GM18526 (cell line): Measurements from ENCODE around the gene ORC3.

Source experiments
- POLR2A ChIP-seq: IDR thresholded peaks from 3 replicates; pipeline ENCODE4 v1.6.1; 2011; ENCODE audit not compliant: insufficient read length; ENCODE audit errors: extremely low read depth

Gene ORC3

DNA sequence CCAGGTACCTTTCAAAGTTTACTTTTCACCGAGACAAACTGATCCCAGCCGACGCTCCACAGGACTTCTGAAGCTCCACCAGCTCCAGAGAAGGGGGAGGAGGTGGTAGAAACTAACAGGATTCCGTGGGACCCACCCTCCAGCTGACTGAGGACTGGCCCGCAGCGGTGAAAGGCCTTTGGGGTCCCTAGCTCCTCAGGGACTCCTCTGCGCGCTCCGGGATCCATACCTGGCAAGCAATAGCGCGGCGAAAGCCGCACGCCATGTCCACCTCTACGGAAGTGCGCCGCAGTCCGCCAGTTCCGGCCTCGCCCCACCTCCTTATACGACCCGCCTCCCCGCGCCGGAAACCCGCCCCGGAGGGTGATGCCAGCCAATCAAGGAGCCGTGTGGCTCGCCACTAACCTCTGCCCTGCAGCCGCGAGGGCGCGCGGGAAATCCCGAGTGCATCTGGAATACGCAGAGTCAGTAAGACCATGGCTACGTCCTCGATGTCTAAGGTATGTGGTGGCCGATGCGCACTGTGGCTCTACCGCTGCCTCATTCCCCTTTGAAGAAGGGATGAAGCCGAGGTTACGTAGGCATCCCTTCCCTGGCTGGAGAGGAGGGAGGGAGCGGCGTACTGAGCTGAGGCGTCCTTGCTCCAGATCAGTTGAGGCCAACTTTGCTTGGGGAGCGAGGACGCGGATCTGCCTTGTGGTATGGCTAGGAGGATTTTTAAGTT is at the start of gene ORC3, which contains the start of gene RARS2:
ORC3 (plus strand) TSS at position 443 of the 724 bp plus-strand sequence; CDS start at position 477, 34 bp downstream.
RARS2 (minus strand) TSS at position 295 of the 724 bp plus-strand sequence; CDS start at position 265, 30 bp downstream.
- TF ChIP-seq POLR2A, result peak; percentile 89

DNA sequence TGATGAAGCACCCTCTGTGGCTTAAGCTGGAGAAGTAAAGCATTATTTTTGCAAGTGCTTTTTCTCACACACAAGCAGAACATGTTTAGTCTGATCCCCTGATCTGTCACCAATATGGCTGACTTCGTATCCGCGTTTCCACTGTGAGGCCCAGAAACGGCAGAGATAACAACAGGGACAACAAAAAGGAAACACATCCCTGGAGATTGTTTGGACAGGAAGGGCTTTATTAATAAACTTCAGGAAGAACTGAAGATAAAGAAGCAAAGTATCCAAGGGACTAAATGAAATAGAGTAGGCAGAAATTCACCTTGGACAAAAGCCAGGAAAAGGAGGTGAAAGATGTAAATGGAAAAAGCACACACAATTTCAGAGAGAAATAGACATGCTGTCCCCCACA is 49.4 kb upstream of the ORC3 start:
- TF ChIP-seq POLR2A, result no peak

DNA sequence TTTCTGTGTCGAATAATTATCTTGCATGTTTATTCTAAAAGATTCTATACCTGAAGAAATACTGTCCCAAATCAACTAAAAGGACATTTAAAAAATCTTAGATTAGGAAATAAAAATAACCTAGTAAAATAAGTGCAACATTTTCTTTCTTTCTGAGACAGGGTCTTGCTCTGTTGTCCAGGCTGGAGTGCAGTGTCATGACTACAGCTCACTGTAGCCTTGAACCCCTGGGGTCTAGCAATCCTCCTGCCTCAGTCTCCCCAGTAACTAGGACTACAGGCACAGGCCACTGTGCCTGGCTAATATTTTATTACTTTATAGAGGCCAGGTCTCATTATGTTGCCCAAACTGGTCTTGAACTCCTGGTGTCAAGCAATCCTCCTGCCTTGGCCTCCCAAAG is 48.9 kb upstream of the ORC3 start:
- no peak for TF ChIP-seq POLR2A

DNA sequence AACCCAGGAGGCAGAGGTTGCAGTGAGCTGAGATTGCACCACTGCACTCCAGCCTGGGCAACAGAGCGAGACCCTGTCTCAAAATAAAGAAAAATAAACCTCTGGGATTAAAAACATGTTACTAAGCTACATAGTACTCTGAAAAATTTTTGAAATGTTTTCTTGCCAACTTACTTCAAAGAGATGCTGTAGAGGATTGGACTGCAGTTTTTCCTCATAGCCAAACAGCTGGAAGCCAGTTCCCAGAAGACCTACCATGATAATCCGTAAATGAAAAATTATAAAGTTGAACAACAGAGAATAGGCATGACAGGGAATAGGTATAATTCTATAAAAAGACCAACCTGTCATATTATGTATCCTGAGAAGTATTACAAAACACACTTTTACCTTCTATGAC is 48.2 kb upstream of the ORC3 start:
- no peak for TF ChIP-seq POLR2A

DNA sequence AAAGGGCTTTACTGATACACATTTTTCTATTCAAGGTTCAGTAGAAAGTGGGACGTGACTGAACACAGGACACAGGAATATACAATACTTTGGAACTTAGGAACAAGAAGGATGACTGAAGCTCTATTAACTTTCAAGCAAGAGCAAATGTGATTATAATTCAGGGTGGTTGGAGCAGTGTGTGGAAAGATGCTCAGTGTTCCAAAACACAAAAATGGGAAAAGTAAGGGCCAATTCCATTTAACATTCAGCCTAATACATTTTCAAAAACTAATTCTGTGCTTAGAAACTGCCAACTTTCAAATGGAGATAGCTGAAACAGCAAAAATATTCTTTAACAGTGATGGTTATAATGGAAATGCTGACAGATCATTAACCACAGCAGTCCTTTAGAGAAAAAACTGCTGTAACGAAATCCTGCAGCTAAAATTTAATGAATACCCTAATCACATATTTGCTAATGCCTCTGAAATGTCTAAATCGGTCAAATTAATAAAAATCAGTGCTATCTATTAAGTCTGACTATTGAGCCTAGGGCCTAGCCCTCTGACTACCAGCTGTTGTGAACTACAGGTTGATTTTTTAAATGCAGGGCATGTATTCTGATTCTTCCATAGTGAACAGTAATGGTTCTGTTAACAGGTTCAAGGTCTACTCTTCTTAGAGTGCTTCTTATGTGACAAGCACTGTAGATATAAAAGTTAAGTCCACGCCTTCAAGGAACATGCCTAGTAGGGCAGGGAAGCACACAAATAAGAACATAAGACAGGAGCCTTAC is 46.0 kb upstream of the ORC3 start:
- no peak for TF ChIP-seq POLR2A

DNA sequence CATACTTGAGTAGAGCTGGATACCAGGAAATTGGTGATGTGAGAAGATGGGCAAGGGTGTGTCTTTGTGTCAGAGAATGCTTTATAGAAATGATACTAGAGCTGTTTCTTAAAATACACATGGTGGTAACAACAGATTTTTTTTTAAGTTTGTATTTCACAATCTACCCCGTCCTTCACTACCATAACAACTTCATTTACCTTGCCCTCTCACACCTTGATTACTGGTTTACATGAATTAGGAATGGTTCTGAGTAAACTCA is 45.5 kb upstream of the ORC3 start:
- TF ChIP-seq POLR2A, result no peak

DNA sequence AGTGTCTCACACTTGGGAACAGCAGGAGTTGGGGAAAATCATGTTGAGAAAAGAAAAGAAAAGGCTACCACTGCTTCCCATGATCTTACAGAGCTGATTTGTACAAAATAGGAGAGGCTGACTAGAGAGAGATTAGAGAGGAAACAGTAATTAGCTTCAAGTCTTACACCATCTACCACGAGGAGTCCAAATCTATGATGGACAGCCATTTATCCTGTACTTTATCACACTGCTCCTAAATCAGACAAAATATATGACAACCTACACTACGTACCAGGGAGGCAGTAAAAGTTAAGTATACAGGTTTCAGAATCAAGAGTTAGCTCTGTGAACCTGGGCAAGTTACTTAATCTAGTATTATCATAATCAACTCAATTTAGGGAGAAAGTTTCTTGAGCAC is 38.1 kb upstream of the ORC3 start:
- no peak for TF ChIP-seq POLR2A

DNA sequence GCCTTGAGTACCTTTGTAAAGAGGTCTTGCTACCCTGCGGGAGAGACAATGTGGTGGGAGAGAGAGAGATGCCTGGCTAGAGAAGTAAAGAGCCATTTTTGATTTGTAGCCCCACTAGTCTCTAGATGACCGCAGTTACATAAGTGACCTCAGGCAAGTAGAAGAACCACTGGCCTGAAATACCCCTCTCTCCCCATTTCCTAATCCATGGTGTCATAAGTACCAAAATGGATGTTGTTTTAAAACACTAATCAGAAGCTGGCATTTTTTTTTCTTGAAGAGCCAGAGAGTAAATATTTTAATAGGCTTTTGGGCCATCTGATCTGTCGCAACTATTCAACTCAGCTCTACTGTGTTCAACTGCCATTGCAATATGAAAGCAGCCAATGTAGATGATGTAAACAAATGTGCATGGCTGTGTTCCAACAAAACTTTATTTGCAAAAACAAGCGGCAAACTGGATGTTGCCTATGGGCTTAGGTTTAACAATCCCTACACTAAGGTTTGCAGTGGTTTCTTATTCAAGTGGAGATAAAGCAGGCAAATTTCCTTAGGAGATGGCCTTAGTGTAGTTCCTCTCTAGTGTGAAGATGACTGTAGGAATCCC is 36.7 kb upstream of the ORC3 start:
- TF ChIP-seq POLR2A, result no peak

DNA sequence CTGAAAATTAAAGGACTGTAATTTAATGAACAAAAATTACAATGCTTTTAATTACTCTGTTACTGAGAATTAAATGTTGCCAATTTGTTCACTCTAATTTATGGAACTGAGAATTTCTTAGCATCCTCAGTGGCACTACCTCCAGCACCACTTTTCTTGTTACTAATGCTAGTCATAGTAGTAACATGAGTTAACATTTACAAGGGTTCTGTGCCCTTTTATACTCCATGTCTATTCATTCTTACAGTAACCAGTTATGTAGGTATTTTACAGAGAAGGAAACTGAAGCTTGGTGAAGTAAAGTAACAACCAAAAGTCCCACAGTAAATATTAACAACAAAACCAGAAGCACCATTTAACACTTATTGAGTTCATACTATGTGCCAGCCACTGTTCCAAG is 34.4 kb upstream of the ORC3 start:
- no peak for TF ChIP-seq POLR2A

DNA sequence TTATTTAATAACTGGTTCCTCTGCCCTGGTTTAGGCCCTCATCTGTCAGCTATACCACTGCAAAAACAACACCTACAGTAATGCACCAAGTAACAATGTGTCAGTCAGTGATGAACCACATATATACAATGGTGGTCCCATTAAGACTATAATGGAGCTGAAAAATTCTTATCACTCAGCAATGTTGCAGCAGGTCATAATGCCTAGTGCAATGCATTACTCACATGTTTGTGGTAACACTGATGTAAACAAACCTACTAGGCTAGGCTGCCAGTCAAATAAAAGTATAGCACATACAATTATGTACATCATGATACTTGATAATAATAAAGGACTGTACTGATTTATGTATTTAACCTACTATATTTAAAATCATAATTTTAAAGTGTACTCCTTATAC is 31.5 kb upstream of the ORC3 start:
- no peak for TF ChIP-seq POLR2A

DNA sequence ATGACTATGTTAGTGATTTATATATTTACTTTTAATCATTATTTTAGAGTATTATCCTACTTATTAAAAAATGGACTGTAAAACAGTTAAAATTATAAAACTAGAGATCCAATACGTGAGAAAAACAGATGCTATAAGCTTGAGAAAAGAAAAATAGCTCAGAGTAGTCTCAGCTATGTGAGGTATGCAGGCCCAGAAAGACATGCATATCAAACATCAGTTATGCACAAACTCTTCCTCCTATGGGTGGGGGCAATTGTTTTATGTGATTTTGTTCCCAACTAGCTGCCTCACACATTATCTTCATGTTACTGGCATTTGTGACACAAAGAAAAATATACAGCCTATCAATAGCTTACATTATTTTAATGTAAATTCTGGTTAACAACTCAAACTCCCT is 28.9 kb upstream of the ORC3 start:
- no peak for TF ChIP-seq POLR2A

DNA sequence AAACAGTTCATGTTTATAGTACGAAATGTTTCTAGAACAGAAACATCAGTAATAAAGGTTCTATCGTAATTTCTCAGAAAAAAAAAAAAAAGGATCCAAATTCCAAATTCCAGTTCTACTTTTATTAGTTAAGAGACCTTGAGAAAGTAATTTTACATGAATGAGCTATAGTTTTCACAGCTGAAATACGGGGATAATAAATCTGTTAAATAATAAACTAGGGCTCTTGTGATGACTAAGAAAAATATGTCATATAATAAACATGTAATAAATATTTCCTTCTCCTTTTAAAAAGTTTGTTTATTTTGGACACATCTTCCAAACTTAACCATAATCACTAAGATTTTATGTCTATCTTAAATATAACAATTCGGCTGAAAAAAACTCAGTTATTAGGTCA is 17.9 kb upstream of the ORC3 start:
- no peak for TF ChIP-seq POLR2A

DNA sequence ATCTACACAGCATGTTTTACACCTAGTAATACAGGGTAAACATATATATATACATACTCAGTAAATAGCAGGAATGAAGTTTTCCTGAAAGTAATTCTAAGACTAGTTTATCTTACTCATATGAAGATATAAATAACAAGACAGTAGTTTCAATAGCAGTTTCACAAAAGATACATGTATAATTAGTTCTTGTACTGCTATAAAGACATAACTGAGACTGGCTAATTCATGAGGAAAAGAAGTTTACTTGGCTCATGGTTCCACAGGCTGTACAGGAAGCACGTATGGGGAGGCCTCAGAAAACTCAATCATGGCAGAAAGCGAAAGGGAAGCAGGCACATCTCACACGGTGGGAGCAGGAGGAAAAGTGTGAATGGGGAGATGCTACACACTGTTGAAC is 17.1 kb upstream of the ORC3 start:
- no peak for TF ChIP-seq POLR2A

DNA sequence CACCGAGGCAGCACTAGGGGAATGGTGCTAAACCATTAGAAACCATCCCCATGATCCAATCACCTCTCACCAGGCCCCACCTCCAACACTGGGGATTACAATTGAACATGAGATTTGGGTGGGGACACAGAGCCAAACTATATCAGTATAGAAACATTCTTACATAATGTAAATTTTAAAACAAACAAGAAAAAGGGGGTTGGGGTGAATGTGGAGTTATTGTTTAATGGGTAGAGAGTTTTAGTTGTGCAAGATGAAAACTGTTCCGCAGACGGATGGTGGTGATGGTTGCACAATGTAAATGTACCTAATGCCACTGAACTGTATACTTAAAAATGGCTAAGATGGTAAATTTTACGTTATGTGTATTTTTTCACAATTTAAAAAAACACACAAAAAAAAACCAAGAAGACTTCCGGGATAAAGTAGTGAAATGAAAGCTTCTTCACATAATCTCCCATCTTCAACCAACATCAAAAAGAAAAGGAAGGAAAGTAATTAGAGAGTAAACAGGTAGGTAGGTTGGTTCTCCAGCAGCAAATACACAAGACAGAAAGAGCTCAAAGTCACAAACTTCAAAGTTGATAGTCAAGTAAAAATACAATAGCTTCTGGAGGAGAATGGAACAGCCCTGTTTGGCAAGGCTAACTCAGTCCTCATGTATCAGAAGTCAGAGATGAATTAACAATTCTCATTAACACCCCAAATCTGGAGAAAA is 16.5 kb upstream of the ORC3 start:
- TF ChIP-seq POLR2A, result no peak

DNA sequence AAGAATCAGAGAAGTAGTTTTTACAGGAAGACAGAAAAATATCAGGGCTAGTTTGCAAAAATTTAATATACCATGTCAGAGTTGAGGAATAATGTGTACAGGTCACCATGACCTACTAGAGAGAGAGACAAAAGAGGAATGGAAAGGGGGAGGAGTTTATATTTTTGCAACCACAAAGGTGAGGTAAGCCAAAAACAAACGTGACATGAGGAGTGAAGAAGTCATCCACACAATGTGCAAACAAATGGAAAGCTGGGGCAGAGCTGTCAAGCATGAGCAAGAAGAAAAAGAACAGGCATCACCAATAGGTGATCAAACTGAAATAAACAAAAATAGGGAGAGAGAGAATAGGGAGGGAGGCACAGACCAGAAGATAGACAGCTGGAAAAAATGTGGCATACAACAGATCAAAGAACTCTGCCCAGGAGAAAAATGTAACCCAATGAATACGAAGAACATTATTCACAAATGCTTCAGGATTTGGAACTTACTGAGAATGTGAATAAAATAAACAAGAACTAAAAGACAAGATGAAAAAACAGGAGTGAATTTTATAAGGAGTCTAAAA is 15.6 kb upstream of the ORC3 start:
- no peak for TF ChIP-seq POLR2A
